GM23338 (cell line): ENCODE measurements around the gene RAX. TPM values are rescaled to one million over a fixed set of nuclear protein-coding genes. Genes with fewer than 3 reads are reported as not detected.

ENCODE experiments used
- ATAC-seq: fragments of 200-7000 bp; cut with Tn5 transposase; 3 replicates; pipeline ENCODE4 v1.9.1; 2020
- DNase-seq: peaks from one replicate; pipeline ENCODE4 v3.0.0-alpha.2; 2015; ENCODE audit warnings: low spot score
- H2AFZ ChIP-seq: fragments of 200-600 bp; sonication (generic); 2 replicates; pipeline ENCODE4 v1.8.0; 2016; ENCODE audit warnings: antibody characterized with exemption, mild to moderate bottlenecking, moderate library complexity
- H3F3A ChIP-seq: fragments of 200-600 bp; sonication (generic); replicated peaks from 2 replicates; pipeline ENCODE4 v1.8.0; 2017; ENCODE audit warnings: antibody characterized with exemption, mixed run types, low read depth
- H3K27ac ChIP-seq: fragments of 200-600 bp; sonication (generic); 2 replicates; pipeline ENCODE4 v1.6.1; 2016; ENCODE audit warnings: low read depth
- H3K27me3 ChIP-seq: fragments of 200-600 bp; sonication (generic); 2 replicates; pipeline ENCODE4 v1.8.0; 2016; ENCODE audit warnings: mild to moderate bottlenecking, mixed run types, moderate library complexity; ENCODE audit not compliant: insufficient read depth
- H3K36me3 ChIP-seq: fragments of 200-600 bp; sonication (generic); 2 replicates; pipeline ENCODE4 v1.8.0; 2016; ENCODE audit warnings: mild to moderate bottlenecking; ENCODE audit not compliant: insufficient read depth
- H3K4me1 ChIP-seq: fragments of 200-600 bp; sonication (generic); 2 replicates; pipeline ENCODE4 v1.8.0; 2016; ENCODE audit warnings: mild to moderate bottlenecking, moderate library complexity; ENCODE audit not compliant: insufficient read depth
- H3K4me2 ChIP-seq: fragments of 200-600 bp; sonication (generic); 2 replicates; pipeline ENCODE4 v1.7.1; 2017; ENCODE audit warnings: mixed run types
- H3K4me3 ChIP-seq: fragments of 200-600 bp; sonication (generic); 2 replicates; pipeline ENCODE4 v1.6.1; 2016; ENCODE audit warnings: mixed run types
- H3K79me2 ChIP-seq: fragments of 200-600 bp; sonication (generic); replicated peaks from 2 replicates; pipeline ENCODE4 v1.8.0; 2017; ENCODE audit warnings: mild to moderate bottlenecking; ENCODE audit not compliant: insufficient read depth
- H3K9me2 ChIP-seq: fragments of 200-600 bp; sonication (generic); 2 replicates; pipeline ENCODE4 v1.8.0; 2017; ENCODE audit not compliant: insufficient read depth
- H4K20me1 ChIP-seq: fragments of 200-600 bp; sonication (generic); replicated peaks from 2 replicates; pipeline ENCODE4 v1.8.0; 2017; ENCODE audit warnings: mild to moderate bottlenecking; ENCODE audit not compliant: insufficient read depth
- H3K27ac Mint-ChIP-seq: 2 replicates; pipeline ENCODE4 v1.8.0; 2020; ENCODE audit warnings: inconsistent platforms, mild to moderate bottlenecking, moderate library complexity, mixed read lengths
- H3K27me3 Mint-ChIP-seq: 3 replicates; pipeline ENCODE4 v1.8.0; 2022; ENCODE audit warnings: low read depth, mild to moderate bottlenecking, moderate library complexity, mixed read lengths, inconsistent platforms; ENCODE audit not compliant: insufficient read depth, poor library complexity
- H3K36me3 Mint-ChIP-seq: 3 replicates; pipeline ENCODE4 v1.8.0; 2021; ENCODE audit warnings: low read depth, mild to moderate bottlenecking, inconsistent platforms, moderate library complexity, mixed read lengths
- H3K4me1 Mint-ChIP-seq: 3 replicates; pipeline ENCODE4 v1.8.0; 2020; ENCODE audit warnings: mild to moderate bottlenecking, inconsistent platforms, mixed read lengths
- H3K4me3 Mint-ChIP-seq: 3 replicates; pipeline ENCODE4 v1.8.0; 2021; ENCODE audit warnings: moderate library complexity, mild to moderate bottlenecking, inconsistent platforms, mixed read lengths
- H3K9me3 Mint-ChIP-seq: 3 replicates; pipeline ENCODE4 v1.8.0; 2020; ENCODE audit warnings: moderate library complexity, mild to moderate bottlenecking, inconsistent platforms, mixed read lengths
- CREB1 ChIP-seq: fragments of 250-450 bp; sonication (Bioruptor Pico); IDR thresholded peaks from 2 replicates; pipeline ENCODE4 v1.5.0; 2020; ENCODE audit warnings: low read depth, mild to moderate bottlenecking, moderate library complexity
- EZH2 ChIP-seq: fragments of 200-600 bp; sonication (generic); IDR thresholded peaks from one replicate; pipeline ENCODE4 v1.8.0; 2017; ENCODE audit warnings: antibody characterized with exemption, mild to moderate bottlenecking, low read depth; ENCODE audit not compliant: unreplicated experiment
- EZH2phosphoT487 ChIP-seq: fragments of 200-600 bp; sonication (generic); IDR thresholded peaks from one replicate; pipeline ENCODE4 v1.8.1; 2018; ENCODE audit warnings: antibody characterized with exemption; ENCODE audit not compliant: unreplicated experiment
- JUNB ChIP-seq: IDR thresholded peaks from one replicate; pipeline ENCODE4 v1.6.1; 2016; ENCODE audit warnings: antibody characterized with exemption; ENCODE audit not compliant: unreplicated experiment
- NANOG ChIP-seq: IDR thresholded peaks from 2 replicates; pipeline ENCODE4 v1.6.1; 2016; ENCODE audit warnings: antibody characterized with exemption, borderline replicate concordance
- STAT1 ChIP-seq: IDR thresholded peaks from one replicate; pipeline ENCODE4 v1.6.1; 2016; ENCODE audit warnings: antibody characterized with exemption; ENCODE audit not compliant: unreplicated experiment
- ZNF114 ChIP-seq: fragments of 250-450 bp; sonication (Bioruptor Pico); IDR thresholded peaks from 2 replicates; pipeline ENCODE4 v1.5.0; 2020; ENCODE audit warnings: mild to moderate bottlenecking, moderate library complexity
- ZNF331 ChIP-seq: fragments of 250-450 bp; sonication (Bioruptor Pico); IDR thresholded peaks from 2 replicates; pipeline ENCODE4 v1.5.0; 2020; ENCODE audit warnings: low read depth, mild to moderate bottlenecking, moderate library complexity
- polyA plus RNA-seq: library from polyadenylated mRNA; unstranded; fragments of >200 nt; fragmentation: Nextera tagmentation; extraction: Ambion mirVana; gene quantifications from 2 replicates; pipeline ENCODE4 v1.2.1, GENCODE V29; 2016
- total RNA-seq: library from RNA; depleted of rRNA; stranded (reverse); fragments of >200 nt; shearing (Covaris generic); gene quantifications from 2 replicates; pipeline ENCODE4 v1.2.3, GENCODE V29; 2014
- TF ChIP-seq, protein P1 (sequence below): fragments of 250-450 bp; sonication (Bioruptor Pico); IDR thresholded peaks from 2 replicates; pipeline ENCODE4 v1.5.0; 2020; ENCODE audit warnings: mild to moderate bottlenecking, moderate library complexity
- TF ChIP-seq, protein P2 (sequence below), 2 experiments: fragments of 200-600 bp in 1 of 2; sonication (generic) in 1 of 2; conservative IDR thresholded peaks; 2 replicates each; pipeline versions ENCODE4 v1.5.1 to v1.6.1; 2016 to 2017; ENCODE audit warnings: antibody characterized with exemption in 2 of 2, low read depth in 2 of 2, mild to moderate bottlenecking in 2 of 2, moderate library complexity in 1 of 2
- TF ChIP-seq, protein P3 (sequence below): IDR thresholded peaks from one replicate; pipeline ENCODE4 v1.6.1; 2018; ENCODE audit warnings: antibody characterized with exemption; ENCODE audit not compliant: unreplicated experiment
- TF ChIP-seq, protein P4 (sequence below): IDR thresholded peaks from 2 replicates; pipeline ENCODE4 v1.6.1; 2016; ENCODE audit warnings: antibody characterized with exemption

The RAX gene
- total and polyA plus RNA-seq, 2 experiments from 2014 or later: 0.03 to 0.16 TPM

DNA sequence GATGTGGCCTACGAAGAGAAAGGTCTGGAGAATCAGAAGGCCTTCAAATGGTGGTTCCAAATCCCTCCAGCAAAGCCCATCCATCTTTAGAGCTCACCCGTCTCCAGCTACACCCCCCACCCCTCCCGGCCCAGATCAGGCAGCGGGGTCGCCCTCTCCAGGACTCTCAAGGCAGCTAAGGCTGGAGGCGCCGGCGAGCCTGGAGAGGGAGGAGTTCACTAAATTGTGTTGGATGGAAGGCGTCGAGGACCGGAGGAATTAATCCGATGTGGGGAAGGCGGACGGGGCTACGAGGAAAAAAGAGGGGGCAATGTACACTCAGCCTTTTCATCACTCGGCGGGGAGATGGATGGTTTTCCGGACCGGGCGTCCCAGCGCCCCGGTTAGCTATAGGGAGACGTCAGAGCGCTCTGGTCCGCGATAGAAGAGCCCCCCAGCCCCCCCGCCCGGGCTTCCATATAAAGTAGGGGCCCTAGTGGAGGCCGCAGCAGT is 53.5 kb downstream of the RAX start, which contains the start of gene GRP:
TSS of gene GRP (plus strand) at position 487 of the 492 bp plus-strand sequence. CDS start 108 bp downstream, outside the sequence.
- Mint-ChIP-seq H3K36me3 (no peaks in the 10 kb centered on the region; the same call in 2 of the 3 replicates), H3K9me3 (no peaks in the 10 kb centered on the region; the same call in 2 of the 3 replicates), H3K4me1 (peaks cover 15% of the 10 kb centered on the region; the same call in 2 of the 3 replicates), H3K4me3 (peak within 1 kb of the TSS; percentile 77), H3K27ac (no peak within 1 kb of the TSS), H3K27me3 (peaks cover 73% of the 10 kb centered on the region)
- Histone ChIP-seq H3K27ac (no peak within 1 kb of the TSS), H3K27me3 (peaks cover 96% of the 10 kb centered on the region), H4K20me1 (peaks cover 9% of the 10 kb centered on the region), H3K4me1 (peaks cover 12% of the 10 kb centered on the region; the same call in 1 of the 2 replicates), H3K4me2 (peak within 1 kb of the TSS; percentile 94), H3K4me3 (peak within 1 kb of the TSS; percentile 70), H3K36me3 (no peaks in the 10 kb centered on the region), H3F3A (no peaks in the 10 kb centered on the region), H3K79me2 (no peaks in the 10 kb centered on the region), H3K9me2 (no peaks in the 10 kb centered on the region), H2AFZ (peak within 1 kb of the TSS; percentile 95)
- DNase-seq: peak; percentile 59
- TF ChIP-seq ZNF331 (CRISPR knock-in tag) (no peak), EZH2phosphoT487 (no peak), STAT1 (no peak), NANOG (no peak), JUNB (no peak), ZNF114 (CRISPR knock-in tag) (no peak), CREB1 (CRISPR knock-in tag) (no peak), EZH2 (peak; percentile 64)
- TF ChIP-seq, protein P1, sequence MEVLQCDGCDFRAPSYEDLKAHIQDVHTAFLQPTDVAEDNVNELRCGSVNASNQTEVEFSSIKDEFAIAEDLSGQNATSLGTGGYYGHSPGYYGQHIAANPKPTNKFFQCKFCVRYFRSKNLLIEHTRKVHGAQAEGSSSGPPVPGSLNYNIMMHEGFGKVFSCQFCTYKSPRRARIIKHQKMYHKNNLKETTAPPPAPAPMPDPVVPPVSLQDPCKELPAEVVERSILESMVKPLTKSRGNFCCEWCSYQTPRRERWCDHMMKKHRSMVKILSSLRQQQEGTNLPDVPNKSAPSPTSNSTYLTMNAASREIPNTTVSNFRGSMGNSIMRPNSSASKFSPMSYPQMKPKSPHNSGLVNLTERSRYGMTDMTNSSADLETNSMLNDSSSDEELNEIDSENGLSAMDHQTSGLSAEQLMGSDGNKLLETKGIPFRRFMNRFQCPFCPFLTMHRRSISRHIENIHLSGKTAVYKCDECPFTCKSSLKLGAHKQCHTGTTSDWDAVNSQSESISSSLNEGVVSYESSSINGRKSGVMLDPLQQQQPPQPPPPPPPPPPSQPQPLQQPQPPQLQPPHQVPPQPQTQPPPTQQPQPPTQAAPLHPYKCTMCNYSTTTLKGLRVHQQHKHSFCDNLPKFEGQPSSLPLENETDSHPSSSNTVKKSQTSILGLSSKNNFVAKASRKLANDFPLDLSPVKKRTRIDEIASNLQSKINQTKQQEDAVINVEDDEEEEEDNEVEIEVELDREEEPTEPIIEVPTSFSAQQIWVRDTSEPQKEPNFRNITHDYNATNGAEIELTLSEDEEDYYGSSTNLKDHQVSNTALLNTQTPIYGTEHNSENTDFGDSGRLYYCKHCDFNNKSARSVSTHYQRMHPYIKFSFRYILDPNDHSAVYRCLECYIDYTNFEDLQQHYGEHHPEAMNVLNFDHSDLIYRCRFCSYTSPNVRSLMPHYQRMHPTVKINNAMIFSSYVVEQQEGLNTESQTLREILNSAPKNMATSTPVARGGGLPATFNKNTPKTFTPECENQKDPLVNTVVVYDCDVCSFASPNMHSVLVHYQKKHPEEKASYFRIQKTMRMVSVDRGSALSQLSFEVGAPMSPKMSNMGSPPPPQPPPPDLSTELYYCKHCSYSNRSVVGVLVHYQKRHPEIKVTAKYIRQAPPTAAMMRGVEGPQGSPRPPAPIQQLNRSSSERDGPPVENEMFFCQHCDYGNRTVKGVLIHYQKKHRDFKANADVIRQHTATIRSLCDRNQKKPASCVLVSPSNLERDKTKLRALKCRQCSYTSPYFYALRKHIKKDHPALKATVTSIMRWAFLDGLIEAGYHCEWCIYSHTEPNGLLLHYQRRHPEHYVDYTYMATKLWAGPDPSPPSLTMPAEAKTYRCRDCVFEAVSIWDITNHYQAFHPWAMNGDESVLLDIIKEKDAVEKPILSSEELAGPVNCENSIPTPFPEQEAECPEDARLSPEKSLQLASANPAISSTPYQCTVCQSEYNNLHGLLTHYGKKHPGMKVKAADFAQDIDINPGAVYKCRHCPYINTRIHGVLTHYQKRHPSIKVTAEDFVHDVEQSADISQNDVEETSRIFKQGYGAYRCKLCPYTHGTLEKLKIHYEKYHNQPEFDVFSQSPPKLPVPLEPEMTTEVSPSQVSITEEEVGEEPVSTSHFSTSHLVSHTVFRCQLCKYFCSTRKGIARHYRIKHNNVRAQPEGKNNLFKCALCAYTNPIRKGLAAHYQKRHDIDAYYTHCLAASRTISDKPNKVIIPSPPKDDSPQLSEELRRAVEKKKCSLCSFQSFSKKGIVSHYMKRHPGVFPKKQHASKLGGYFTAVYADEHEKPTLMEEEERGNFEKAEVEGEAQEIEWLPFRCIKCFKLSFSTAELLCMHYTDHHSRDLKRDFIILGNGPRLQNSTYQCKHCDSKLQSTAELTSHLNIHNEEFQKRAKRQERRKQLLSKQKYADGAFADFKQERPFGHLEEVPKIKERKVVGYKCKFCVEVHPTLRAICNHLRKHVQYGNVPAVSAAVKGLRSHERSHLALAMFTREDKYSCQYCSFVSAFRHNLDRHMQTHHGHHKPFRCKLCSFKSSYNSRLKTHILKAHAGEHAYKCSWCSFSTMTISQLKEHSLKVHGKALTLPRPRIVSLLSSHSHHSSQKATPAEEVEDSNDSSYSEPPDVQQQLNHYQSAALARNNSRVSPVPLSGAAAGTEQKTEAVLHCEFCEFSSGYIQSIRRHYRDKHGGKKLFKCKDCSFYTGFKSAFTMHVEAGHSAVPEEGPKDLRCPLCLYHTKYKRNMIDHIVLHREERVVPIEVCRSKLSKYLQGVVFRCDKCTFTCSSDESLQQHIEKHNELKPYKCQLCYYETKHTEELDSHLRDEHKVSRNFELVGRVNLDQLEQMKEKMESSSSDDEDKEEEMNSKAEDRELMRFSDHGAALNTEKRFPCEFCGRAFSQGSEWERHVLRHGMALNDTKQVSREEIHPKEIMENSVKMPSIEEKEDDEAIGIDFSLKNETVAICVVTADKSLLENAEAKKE (CRISPR knock-in tag): 0 out of 2 replicates have a peak, but pooled peaks have one; percentile 9
- TF ChIP-seq, protein P2, sequence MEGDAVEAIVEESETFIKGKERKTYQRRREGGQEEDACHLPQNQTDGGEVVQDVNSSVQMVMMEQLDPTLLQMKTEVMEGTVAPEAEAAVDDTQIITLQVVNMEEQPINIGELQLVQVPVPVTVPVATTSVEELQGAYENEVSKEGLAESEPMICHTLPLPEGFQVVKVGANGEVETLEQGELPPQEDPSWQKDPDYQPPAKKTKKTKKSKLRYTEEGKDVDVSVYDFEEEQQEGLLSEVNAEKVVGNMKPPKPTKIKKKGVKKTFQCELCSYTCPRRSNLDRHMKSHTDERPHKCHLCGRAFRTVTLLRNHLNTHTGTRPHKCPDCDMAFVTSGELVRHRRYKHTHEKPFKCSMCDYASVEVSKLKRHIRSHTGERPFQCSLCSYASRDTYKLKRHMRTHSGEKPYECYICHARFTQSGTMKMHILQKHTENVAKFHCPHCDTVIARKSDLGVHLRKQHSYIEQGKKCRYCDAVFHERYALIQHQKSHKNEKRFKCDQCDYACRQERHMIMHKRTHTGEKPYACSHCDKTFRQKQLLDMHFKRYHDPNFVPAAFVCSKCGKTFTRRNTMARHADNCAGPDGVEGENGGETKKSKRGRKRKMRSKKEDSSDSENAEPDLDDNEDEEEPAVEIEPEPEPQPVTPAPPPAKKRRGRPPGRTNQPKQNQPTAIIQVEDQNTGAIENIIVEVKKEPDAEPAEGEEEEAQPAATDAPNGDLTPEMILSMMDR (conservative IDR thresholded peaks at IDR 0.05; ENCODE audit: low read depth in 2 of 2): no peak
- TF ChIP-seq, protein P3, sequence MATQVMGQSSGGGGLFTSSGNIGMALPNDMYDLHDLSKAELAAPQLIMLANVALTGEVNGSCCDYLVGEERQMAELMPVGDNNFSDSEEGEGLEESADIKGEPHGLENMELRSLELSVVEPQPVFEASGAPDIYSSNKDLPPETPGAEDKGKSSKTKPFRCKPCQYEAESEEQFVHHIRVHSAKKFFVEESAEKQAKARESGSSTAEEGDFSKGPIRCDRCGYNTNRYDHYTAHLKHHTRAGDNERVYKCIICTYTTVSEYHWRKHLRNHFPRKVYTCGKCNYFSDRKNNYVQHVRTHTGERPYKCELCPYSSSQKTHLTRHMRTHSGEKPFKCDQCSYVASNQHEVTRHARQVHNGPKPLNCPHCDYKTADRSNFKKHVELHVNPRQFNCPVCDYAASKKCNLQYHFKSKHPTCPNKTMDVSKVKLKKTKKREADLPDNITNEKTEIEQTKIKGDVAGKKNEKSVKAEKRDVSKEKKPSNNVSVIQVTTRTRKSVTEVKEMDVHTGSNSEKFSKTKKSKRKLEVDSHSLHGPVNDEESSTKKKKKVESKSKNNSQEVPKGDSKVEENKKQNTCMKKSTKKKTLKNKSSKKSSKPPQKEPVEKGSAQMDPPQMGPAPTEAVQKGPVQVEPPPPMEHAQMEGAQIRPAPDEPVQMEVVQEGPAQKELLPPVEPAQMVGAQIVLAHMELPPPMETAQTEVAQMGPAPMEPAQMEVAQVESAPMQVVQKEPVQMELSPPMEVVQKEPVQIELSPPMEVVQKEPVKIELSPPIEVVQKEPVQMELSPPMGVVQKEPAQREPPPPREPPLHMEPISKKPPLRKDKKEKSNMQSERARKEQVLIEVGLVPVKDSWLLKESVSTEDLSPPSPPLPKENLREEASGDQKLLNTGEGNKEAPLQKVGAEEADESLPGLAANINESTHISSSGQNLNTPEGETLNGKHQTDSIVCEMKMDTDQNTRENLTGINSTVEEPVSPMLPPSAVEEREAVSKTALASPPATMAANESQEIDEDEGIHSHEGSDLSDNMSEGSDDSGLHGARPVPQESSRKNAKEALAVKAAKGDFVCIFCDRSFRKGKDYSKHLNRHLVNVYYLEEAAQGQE: no peak
- TF ChIP-seq, protein P4, sequence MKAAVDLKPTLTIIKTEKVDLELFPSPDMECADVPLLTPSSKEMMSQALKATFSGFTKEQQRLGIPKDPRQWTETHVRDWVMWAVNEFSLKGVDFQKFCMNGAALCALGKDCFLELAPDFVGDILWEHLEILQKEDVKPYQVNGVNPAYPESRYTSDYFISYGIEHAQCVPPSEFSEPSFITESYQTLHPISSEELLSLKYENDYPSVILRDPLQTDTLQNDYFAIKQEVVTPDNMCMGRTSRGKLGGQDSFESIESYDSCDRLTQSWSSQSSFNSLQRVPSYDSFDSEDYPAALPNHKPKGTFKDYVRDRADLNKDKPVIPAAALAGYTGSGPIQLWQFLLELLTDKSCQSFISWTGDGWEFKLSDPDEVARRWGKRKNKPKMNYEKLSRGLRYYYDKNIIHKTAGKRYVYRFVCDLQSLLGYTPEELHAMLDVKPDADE: no peak
- ATAC-seq: peak; percentile 57
